GM12864 (cell line): Measurements from ENCODE around the gene ARFGEF2.

Experiments
- DNase-seq: peaks from one replicate; pipeline ENCODE4 v3.0.0-alpha.2; 2011; ENCODE audit warnings: low read depth
- H3K4me3 ChIP-seq: 2 replicates; pipeline ENCODE4 v1.5.1; 2011; ENCODE audit warnings: mild to moderate bottlenecking, low read depth, low read length, control low read depth
- TF ChIP-seq, protein P1 (sequence below): IDR thresholded peaks from 2 replicates; pipeline ENCODE4 v1.5.1; 2011; ENCODE audit warnings: low read depth, mild to moderate bottlenecking, moderate library complexity, low read length, control low read depth, inconsistent platforms; ENCODE audit errors: missing control alignments

Gene ARFGEF2

DNA sequence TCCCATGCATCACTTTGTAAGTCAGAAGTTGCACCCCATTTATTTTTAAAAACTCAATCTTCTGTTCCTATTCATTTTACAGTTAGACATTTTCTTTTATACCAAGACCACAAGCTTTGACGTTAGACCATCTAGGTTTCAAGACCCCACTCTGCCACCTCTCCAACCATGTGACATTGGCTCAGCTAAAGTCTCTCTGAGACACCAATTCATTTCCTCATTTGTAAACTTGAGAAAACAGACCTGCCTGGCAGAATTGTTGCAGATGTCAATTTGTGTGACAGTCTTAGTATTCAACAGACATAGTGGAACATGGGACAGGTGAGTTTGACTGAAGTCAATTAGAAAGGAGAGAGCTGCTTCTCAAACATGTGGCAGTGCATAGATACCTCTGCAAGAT lies 69.0 kb downstream of the ARFGEF2 start:
- H3K4me3 ChIP-seq = no peak overlapping the region
- no peak for DNase-seq
- TF ChIP-seq, protein P1, sequence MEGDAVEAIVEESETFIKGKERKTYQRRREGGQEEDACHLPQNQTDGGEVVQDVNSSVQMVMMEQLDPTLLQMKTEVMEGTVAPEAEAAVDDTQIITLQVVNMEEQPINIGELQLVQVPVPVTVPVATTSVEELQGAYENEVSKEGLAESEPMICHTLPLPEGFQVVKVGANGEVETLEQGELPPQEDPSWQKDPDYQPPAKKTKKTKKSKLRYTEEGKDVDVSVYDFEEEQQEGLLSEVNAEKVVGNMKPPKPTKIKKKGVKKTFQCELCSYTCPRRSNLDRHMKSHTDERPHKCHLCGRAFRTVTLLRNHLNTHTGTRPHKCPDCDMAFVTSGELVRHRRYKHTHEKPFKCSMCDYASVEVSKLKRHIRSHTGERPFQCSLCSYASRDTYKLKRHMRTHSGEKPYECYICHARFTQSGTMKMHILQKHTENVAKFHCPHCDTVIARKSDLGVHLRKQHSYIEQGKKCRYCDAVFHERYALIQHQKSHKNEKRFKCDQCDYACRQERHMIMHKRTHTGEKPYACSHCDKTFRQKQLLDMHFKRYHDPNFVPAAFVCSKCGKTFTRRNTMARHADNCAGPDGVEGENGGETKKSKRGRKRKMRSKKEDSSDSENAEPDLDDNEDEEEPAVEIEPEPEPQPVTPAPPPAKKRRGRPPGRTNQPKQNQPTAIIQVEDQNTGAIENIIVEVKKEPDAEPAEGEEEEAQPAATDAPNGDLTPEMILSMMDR = no peak

GRCh38 chr20:48995589-48995988 lies 74.1 kb downstream of the ARFGEF2 start:
- no peak overlapping the region for H3K4me3 ChIP-seq
- no peak for DNase-seq
- TF ChIP-seq, protein P1 = no peak

DNA sequence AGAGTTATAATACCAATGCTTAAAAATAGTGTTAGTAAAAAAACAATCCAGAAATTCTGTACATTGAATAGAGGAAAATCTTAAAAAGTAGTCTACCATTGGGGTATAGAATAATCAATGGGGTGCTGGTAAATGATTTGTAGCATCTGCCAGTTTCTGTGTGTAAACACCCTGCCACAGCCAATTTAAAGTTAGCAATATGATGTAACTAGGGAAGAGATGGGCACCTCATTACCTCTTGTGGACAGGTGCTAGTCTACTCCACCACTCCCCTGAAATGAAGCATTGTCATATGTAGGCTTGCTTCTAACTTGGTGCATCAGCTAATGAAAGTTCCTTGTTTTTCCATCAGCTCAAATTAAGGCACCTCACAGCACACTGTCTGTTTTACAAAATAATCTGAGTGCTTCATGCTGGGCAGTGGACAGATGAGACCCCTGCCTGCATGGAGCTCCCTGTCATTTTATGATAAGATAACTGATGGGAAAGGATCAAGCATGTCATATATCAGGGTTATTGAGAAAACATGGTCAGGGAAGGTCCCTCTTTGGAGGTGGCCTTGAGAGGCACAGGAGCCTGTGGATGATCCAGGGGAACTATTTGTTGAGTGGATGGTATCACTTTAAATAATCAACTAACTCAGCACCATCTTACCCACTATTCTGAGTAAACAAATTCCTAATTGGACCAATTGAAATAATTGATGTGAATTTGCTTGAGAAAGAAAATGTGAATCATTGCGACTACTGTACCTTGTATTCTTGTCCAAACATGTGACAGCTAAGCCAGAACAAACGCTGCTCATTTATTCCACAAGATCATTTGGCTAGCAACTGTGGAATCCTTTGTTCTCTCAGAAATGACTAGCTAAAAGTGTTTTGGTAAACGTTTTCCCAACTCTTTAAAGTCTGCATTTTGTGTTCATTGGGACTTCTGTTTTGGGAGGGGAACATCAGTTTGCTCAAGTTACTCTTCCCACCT lies 78.7 kb downstream of the ARFGEF2 start:
- TF ChIP-seq, protein P1 = no peak
- no peak overlapping the region for H3K4me3 ChIP-seq
- DNase-seq = no peak

DNA sequence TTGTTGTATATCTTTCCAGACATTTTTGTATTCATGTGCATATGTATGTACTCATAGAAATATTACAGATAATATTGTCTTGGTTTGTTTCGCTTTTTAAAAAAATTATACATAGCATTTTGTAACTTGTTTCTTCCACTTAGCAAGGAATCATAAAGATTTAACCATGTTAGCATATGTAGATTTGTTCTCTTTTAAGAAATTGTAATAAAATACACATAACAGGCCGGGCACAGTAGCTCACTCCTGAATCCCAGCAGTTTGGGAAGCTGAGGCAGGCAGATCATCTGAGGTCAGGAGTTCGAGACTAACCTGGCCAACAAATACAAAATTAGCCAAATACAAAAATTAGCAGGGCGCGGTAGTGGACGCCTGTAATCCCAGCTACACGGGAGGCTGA lies 80.2 kb downstream of the ARFGEF2 start:
- DNase-seq = no peak
- H3K4me3 ChIP-seq = no peak overlapping the region
- TF ChIP-seq, protein P1 = no peak

- no peak for DNase-seq
- H3K4me3 ChIP-seq = no peak overlapping the region
- TF ChIP-seq, protein P1 = no peak
Measured at GRCh38 chr20:49006446-49006980, 85.0 kb downstream of the ARFGEF2 start.

GRCh38 chr20:49009899-49010631 lies 88.6 kb downstream of the ARFGEF2 start:
- TF ChIP-seq, protein P1 = no peak
- no peak for DNase-seq
- H3K4me3 ChIP-seq = no peak overlapping the region
